ENCODE results near the gene ZXDA.
"Not testable (repeated sequence)": the region's sequence is repeated elsewhere in the genome, so short reads cannot be mapped to it uniquely, and the experiment has no call there.

The ZXDA gene

GRCh38 chrX:57910287-57910912 lies at the start of gene ZXDA:
Gene ZXDA (minus strand): TSS chrX:57910458. CDS start chrX:57910420, 38 bp downstream.
- H2AFZ ChIP-seq (ENCODE audit: low read length, unreplicated experiment), result peak within 1 kb of the TSS; percentile 69
- H3K79me2 ChIP-seq (ENCODE audit: control insufficient read depth, insufficient read depth, low read length, unreplicated experiment), result not testable (repeated sequence)
- H3K27ac ChIP-seq (ENCODE audit: low read depth, low read length), result peak within 1 kb of the TSS; percentile 60

GRCh38 chrX:57952320-57952678 lies 42.0 kb upstream of the ZXDA start:
- H3K79me2 ChIP-seq (ENCODE audit: control insufficient read depth, insufficient read depth, low read length, unreplicated experiment), result no peaks in the 10 kb centered on the region
- no peaks in the 10 kb centered on the region for H3K4me1 ChIP-seq (ENCODE audit: control insufficient read depth, insufficient read depth, low read length, unreplicated experiment)
- no peak overlapping the region for H3K27ac ChIP-seq (ENCODE audit: low read depth, low read length)
- no peaks in the 10 kb centered on the region for H3K36me3 ChIP-seq (ENCODE audit: insufficient read depth, low read length)
- no peak overlapping the region for H2AFZ ChIP-seq (ENCODE audit: low read length, unreplicated experiment)
- H3K27me3 ChIP-seq (ENCODE audit: insufficient read depth, low read length), result no peaks in the 10 kb centered on the region
- H3K4me3 ChIP-seq (ENCODE audit: low read depth, low read length), result no peak overlapping the region

More at GRCh38 chrX:57910287-57910912, at the start of gene ZXDA:
- not testable (repeated sequence) for H3K36me3 ChIP-seq (ENCODE audit: insufficient read depth, low read length); H3K27me3 ChIP-seq (ENCODE audit: insufficient read depth, low read length)
- Histone ChIP-seq H3K4me3 (ENCODE audit: low read depth, low read length) (peak within 1 kb of the TSS; percentile 73), H3K4me1 (ENCODE audit: control insufficient read depth, insufficient read depth, low read length, unreplicated experiment) (peaks cover 17% of the 10 kb centered on the region)

GRCh38 chrX:57951666-57952319 lies 41.5 kb upstream of the ZXDA start:
- no peaks in the 10 kb centered on the region for H3K36me3 ChIP-seq (ENCODE audit: insufficient read depth, low read length)
- no peaks in the 10 kb centered on the region for H3K79me2 ChIP-seq (ENCODE audit: control insufficient read depth, insufficient read depth, low read length, unreplicated experiment)
- no peaks in the 10 kb centered on the region for H3K27me3 ChIP-seq (ENCODE audit: insufficient read depth, low read length)
- H2AFZ ChIP-seq (ENCODE audit: low read length, unreplicated experiment), result no peak overlapping the region
- no peak overlapping the region for H3K27ac ChIP-seq (ENCODE audit: low read depth, low read length)
- H3K4me3 ChIP-seq (ENCODE audit: low read depth, low read length), result no peak overlapping the region
- no peaks in the 10 kb centered on the region for H3K4me1 ChIP-seq (ENCODE audit: control insufficient read depth, insufficient read depth, low read length, unreplicated experiment)

GRCh38 chrX:57933321-57933720 lies 23.1 kb upstream of the ZXDA start:
- Histone ChIP-seq H3K79me2 (ENCODE audit: control insufficient read depth, insufficient read depth, low read length, unreplicated experiment) (no peaks in the 10 kb centered on the region), H3K4me3 (ENCODE audit: low read depth, low read length) (no peak overlapping the region), H3K36me3 (ENCODE audit: insufficient read depth, low read length) (no peaks in the 10 kb centered on the region), H3K27me3 (ENCODE audit: insufficient read depth, low read length) (no peaks in the 10 kb centered on the region), H3K27ac (ENCODE audit: low read depth, low read length) (no peak overlapping the region), H3K4me1 (ENCODE audit: control insufficient read depth, insufficient read depth, low read length, unreplicated experiment) (no peaks in the 10 kb centered on the region), H2AFZ (ENCODE audit: low read length, unreplicated experiment) (no peak overlapping the region)

GRCh38 chrX:57932266-57932665 lies 22.0 kb upstream of the ZXDA start:
- H3K27ac ChIP-seq (ENCODE audit: low read depth, low read length), result no peak overlapping the region
- H3K27me3 ChIP-seq (ENCODE audit: insufficient read depth, low read length), result no peaks in the 10 kb centered on the region
- no peaks in the 10 kb centered on the region for H3K4me1 ChIP-seq (ENCODE audit: control insufficient read depth, insufficient read depth, low read length, unreplicated experiment)
- no peak overlapping the region for H3K4me3 ChIP-seq (ENCODE audit: low read depth, low read length)
- H2AFZ ChIP-seq (ENCODE audit: low read length, unreplicated experiment), result no peak overlapping the region
- no peaks in the 10 kb centered on the region for H3K79me2 ChIP-seq (ENCODE audit: control insufficient read depth, insufficient read depth, low read length, unreplicated experiment)
- H3K36me3 ChIP-seq (ENCODE audit: insufficient read depth, low read length), result no peaks in the 10 kb centered on the region

- no peak overlapping the region for H3K27ac ChIP-seq (ENCODE audit: low read depth, low read length)
- H3K79me2 ChIP-seq (ENCODE audit: control insufficient read depth, insufficient read depth, low read length, unreplicated experiment), result no peaks in the 10 kb centered on the region
- H3K4me1 ChIP-seq (ENCODE audit: control insufficient read depth, insufficient read depth, low read length, unreplicated experiment), result no peaks in the 10 kb centered on the region
- H3K27me3 ChIP-seq (ENCODE audit: insufficient read depth, low read length), result no peaks in the 10 kb centered on the region
- H3K36me3 ChIP-seq (ENCODE audit: insufficient read depth, low read length), result no peaks in the 10 kb centered on the region
- H3K4me3 ChIP-seq (ENCODE audit: low read depth, low read length), result no peak overlapping the region
- H2AFZ ChIP-seq (ENCODE audit: low read length, unreplicated experiment), result no peak overlapping the region
Observed at GRCh38 chrX:57930051-57930450, 19.8 kb upstream of the ZXDA start.

GRCh38 chrX:57929373-57929772 lies 19.1 kb upstream of the ZXDA start:
- H2AFZ ChIP-seq (ENCODE audit: low read length, unreplicated experiment), result no peak overlapping the region
- no peaks in the 10 kb centered on the region for H3K36me3 ChIP-seq (ENCODE audit: insufficient read depth, low read length)
- H3K4me3 ChIP-seq (ENCODE audit: low read depth, low read length), result no peak overlapping the region
- no peak overlapping the region for H3K27ac ChIP-seq (ENCODE audit: low read depth, low read length)
- no peaks in the 10 kb centered on the region for H3K4me1 ChIP-seq (ENCODE audit: control insufficient read depth, insufficient read depth, low read length, unreplicated experiment)
- H3K27me3 ChIP-seq (ENCODE audit: insufficient read depth, low read length), result no peaks in the 10 kb centered on the region
- H3K79me2 ChIP-seq (ENCODE audit: control insufficient read depth, insufficient read depth, low read length, unreplicated experiment), result no peaks in the 10 kb centered on the region

GRCh38 chrX:57925806-57926205 lies 15.5 kb upstream of the ZXDA start:
- no peak overlapping the region for H3K4me3 ChIP-seq (ENCODE audit: low read depth, low read length)
- H3K27ac ChIP-seq (ENCODE audit: low read depth, low read length), result no peak overlapping the region
- H2AFZ ChIP-seq (ENCODE audit: low read length, unreplicated experiment), result no peak overlapping the region
- no peaks in the 10 kb centered on the region for H3K36me3 ChIP-seq (ENCODE audit: insufficient read depth, low read length)
- no peaks in the 10 kb centered on the region for H3K4me1 ChIP-seq (ENCODE audit: control insufficient read depth, insufficient read depth, low read length, unreplicated experiment)
- H3K27me3 ChIP-seq (ENCODE audit: insufficient read depth, low read length), result peaks cover 19% of the 10 kb centered on the region
- no peaks in the 10 kb centered on the region for H3K79me2 ChIP-seq (ENCODE audit: control insufficient read depth, insufficient read depth, low read length, unreplicated experiment)

- no peaks in the 10 kb centered on the region for H3K79me2 ChIP-seq (ENCODE audit: control insufficient read depth, insufficient read depth, low read length, unreplicated experiment)
- no peaks in the 10 kb centered on the region for H3K4me1 ChIP-seq (ENCODE audit: control insufficient read depth, insufficient read depth, low read length, unreplicated experiment)
- H3K27me3 ChIP-seq (ENCODE audit: insufficient read depth, low read length), result peaks cover 19% of the 10 kb centered on the region
- H2AFZ ChIP-seq (ENCODE audit: low read length, unreplicated experiment), result no peak overlapping the region
- no peak overlapping the region for H3K27ac ChIP-seq (ENCODE audit: low read depth, low read length)
- no peaks in the 10 kb centered on the region for H3K36me3 ChIP-seq (ENCODE audit: insufficient read depth, low read length)
- no peak overlapping the region for H3K4me3 ChIP-seq (ENCODE audit: low read depth, low read length)
Observed at GRCh38 chrX:57918750-57919436, 8.6 kb upstream of the ZXDA start.

GRCh38 chrX:57915680-57916079 lies 5.4 kb upstream of the ZXDA start:
- H2AFZ ChIP-seq (ENCODE audit: low read length, unreplicated experiment), result no peak overlapping the region
- no peak overlapping the region for H3K27ac ChIP-seq (ENCODE audit: low read depth, low read length)
- H3K4me1 ChIP-seq (ENCODE audit: control insufficient read depth, insufficient read depth, low read length, unreplicated experiment), result peaks cover 6% of the 10 kb centered on the region
- H3K79me2 ChIP-seq (ENCODE audit: control insufficient read depth, insufficient read depth, low read length, unreplicated experiment), result no peaks in the 10 kb centered on the region
- no peak overlapping the region for H3K4me3 ChIP-seq (ENCODE audit: low read depth, low read length)
- no peaks in the 10 kb centered on the region for H3K27me3 ChIP-seq (ENCODE audit: insufficient read depth, low read length)
- no peaks in the 10 kb centered on the region for H3K36me3 ChIP-seq (ENCODE audit: insufficient read depth, low read length)

Measured in ACC112 (cell line).